Muscle of leg (tissue), 11 donors: ENCODE data around the gene PGLYRP3. TPM values are rescaled to one million over a fixed set of nuclear protein-coding genes. Genes with fewer than 3 reads are reported as not detected.

ENCODE experiments used
- DNase-seq: peaks from one replicate; pipeline ENCODE4 v3.0.0; 2013
- H3K27ac ChIP-seq: one replicate; pipeline ENCODE4 v1.5.1; 2013; ENCODE audit warnings: mild to moderate bottlenecking, low read length, control low read depth
- H3K27me3 ChIP-seq: one replicate; pipeline ENCODE4 v1.6.1; 2013; ENCODE audit warnings: low read length; ENCODE audit not compliant: control insufficient read depth, insufficient read depth
- H3K36me3 ChIP-seq: one replicate; pipeline ENCODE4 v1.6.1; 2013; ENCODE audit warnings: low read length; ENCODE audit not compliant: control insufficient read depth, insufficient read depth
- H3K4me1 ChIP-seq: one replicate; pipeline ENCODE4 v1.6.1; 2013; ENCODE audit warnings: low read length; ENCODE audit not compliant: control insufficient read depth, insufficient read depth
- H3K4me3 ChIP-seq: one replicate; pipeline ENCODE4 v1.5.1; 2013; ENCODE audit warnings: low read length, control low read depth
- H3K9me3 ChIP-seq: replicated peaks from 2 replicates; pipeline ENCODE4 v1.6.1; 2013; ENCODE audit warnings: low read depth, low read length; ENCODE audit not compliant: control insufficient read depth
- whole genome bisulfite sequencing: methylation state at CpG from one replicate; pipeline ENCODE4 v1.1.5; 2013; ENCODE audit warnings: missing lambda C conversion rate; ENCODE audit not compliant: insufficient coverage; 5-methylcytosine and 5-hydroxymethylcytosine counted together
- polyA plus RNA-seq, 8 donors: library from polyadenylated mRNA; unstranded; fragments of 120-200 nt; gene quantifications; one replicate each; pipeline versions ENCODE4 v1.2.1 to v1.2.3, GENCODE V29; 2013; ENCODE audit warnings: inconsistent platforms in 1 of 8, low replicate concordance in 1 of 8; ENCODE audit not compliant: insufficient read length in 8 of 8, insufficient read depth in 1 of 8
- total RNA-seq: library from RNA; stranded (reverse); fragments of 120-200 nt; gene quantifications from one replicate; pipeline ENCODE4 v1.2.4, GENCODE V29; 2013

Gene PGLYRP3
- total and polyA plus RNA-seq, 9 donors = 0.56 TPM; not detected in 8

- H3K4me3 ChIP-seq = no peak overlapping the region
- WGBS = 75% methylated on average over 17 of the region's 25 CpGs
- no peaks in the 10 kb centered on the region for H3K9me3 ChIP-seq
- H3K36me3 ChIP-seq = no peaks in the 10 kb centered on the region
- H3K27me3 ChIP-seq = peaks cover 2% of the 10 kb centered on the region
- no peak for DNase-seq
- H3K4me1 ChIP-seq = no peaks in the 10 kb centered on the region
- H3K27ac ChIP-seq = no peak overlapping the region
These were observed 19.8 kb downstream of the PGLYRP3 start for GRCh38 chr1:153292740-153293479.

GRCh38 chr1:153292185-153292584 is 20.6 kb downstream of the PGLYRP3 start:
- Histone ChIP-seq H3K27ac (no peak overlapping the region), H3K4me3 (no peak overlapping the region), H3K9me3 (no peaks in the 10 kb centered on the region), H3K36me3 (no peaks in the 10 kb centered on the region), H3K4me1 (no peaks in the 10 kb centered on the region), H3K27me3 (peaks cover 2% of the 10 kb centered on the region)
- DNase-seq = no peak
- 22% methylated on average over 4 of the region's 8 CpGs for WGBS

DNA sequence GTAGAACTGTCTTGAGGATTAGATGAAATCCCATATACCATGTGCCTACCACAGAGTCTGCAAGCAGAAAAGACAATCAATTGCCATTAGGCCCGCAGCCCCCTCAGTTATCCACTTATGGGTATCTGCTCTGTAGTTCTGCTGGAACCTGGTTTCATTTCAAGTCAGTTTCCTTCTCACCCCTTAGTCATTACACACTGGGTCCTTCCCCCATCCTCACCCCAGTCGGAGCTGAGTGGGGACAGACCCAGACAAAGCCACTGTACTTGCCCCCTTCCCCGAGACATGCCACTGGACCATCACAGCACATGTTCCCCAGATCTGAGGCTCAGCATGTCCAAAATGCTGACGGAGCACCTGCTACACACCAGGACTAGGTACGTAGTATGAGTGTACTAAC is 21.2 kb downstream of the PGLYRP3 start:
- Histone ChIP-seq H3K36me3 (no peaks in the 10 kb centered on the region), H3K4me3 (no peak overlapping the region), H3K27me3 (peaks cover 2% of the 10 kb centered on the region), H3K27ac (no peak overlapping the region), H3K9me3 (no peaks in the 10 kb centered on the region), H3K4me1 (no peaks in the 10 kb centered on the region)
- no peak for DNase-seq
- 100% methylated on average over 1 of the region's 5 CpGs for WGBS

DNA sequence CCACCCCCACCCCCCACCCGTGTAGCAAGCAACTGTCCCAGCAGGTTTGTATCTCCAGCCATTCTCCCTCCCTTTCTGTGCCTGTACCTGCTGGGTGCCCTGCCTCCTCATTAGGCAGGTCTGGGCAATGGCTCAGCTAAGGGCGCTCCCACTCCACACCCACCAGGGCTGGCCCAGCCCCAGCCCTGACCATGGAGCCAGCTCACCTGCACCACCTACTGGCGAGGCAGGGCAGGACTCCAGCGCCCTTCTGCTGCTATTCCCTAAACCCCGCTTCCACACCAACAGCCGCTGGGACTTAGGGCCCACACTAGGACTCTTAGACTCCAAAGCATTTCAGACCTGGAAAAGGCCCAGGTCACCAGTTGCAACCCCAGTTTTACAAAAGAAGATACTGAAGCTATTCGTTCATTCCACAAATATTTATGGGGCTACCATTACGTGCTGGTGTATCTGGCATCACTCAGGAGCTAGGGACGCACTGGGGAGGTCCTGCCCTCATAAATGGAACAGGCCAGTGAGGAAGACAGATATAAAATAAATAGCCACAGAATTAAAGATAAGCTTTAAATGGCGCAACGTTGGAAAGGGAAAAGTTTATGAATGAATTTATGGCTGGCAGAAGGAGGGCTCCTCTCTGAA is 24.0 kb downstream of the PGLYRP3 start:
- Histone ChIP-seq H3K4me3 (no peak overlapping the region), H3K4me1 (no peaks in the 10 kb centered on the region), H3K27ac (no peak overlapping the region), H3K9me3 (no peaks in the 10 kb centered on the region), H3K27me3 (peaks cover 2% of the 10 kb centered on the region), H3K36me3 (no peaks in the 10 kb centered on the region)
- DNase-seq = no peak
- 51% methylated on average over 4 of the region's 11 CpGs for WGBS

DNA sequence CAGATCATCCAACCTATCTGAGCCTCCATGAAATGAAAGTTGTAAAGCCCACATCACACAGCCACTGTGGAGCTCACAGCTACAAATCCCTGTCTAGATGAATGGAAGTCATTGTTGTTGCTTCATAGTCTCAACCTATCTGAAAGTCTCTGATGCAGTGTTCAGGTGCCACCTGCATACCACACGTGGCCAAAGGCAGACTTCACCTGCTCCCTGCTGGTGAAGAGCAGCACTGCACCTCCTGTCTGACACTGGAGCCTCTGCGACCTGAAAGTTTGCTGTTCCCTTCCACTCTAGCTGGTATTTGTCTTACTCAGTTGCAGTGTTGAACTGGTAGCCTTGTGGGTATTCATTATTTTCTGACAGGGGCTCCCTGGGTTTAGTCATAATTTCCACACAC is 34.9 kb downstream of the PGLYRP3 start:
- Histone ChIP-seq H3K36me3 (no peaks in the 10 kb centered on the region), H3K9me3 (no peaks in the 10 kb centered on the region), H3K4me1 (no peaks in the 10 kb centered on the region), H3K4me3 (no peak overlapping the region), H3K27me3 (peaks cover 4% of the 10 kb centered on the region), H3K27ac (no peak overlapping the region)
- DNase-seq = no peak
- WGBS = 0% methylated on average over 1 of the region's 2 CpGs

DNA sequence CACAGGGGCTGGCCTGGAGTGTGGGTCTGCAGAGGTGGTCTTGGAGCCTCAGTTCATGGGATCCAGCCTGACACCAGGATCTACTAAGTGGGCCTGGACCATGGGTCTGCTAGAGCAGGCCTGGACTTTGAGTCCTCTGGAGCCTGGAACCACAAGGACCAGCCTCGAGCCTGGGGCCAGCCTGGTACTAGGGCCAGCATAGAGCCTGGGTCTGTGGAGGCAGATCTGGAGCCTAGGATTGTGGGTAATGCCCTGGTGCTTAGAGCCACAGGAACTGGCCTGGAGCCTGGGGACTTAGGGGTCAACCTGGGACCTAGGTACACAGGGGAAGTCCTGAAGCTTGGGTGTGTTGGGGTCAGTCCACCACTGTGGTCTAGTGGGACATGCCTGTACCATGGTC is 40.6 kb downstream of the PGLYRP3 start:
- Histone ChIP-seq H3K9me3 (no peaks in the 10 kb centered on the region), H3K4me3 (no peak overlapping the region), H3K27me3 (peaks cover 4% of the 10 kb centered on the region), H3K27ac (no peak overlapping the region), H3K36me3 (no peaks in the 10 kb centered on the region), H3K4me1 (no peaks in the 10 kb centered on the region)
- 69% methylated on average over 1 of the region's 1 CpG for WGBS
- DNase-seq = no peak

- peaks cover 4% of the 10 kb centered on the region for H3K27me3 ChIP-seq
These were observed 41.0 kb downstream of the PGLYRP3 start for GRCh38 chr1:153271711-153272110.

DNA sequence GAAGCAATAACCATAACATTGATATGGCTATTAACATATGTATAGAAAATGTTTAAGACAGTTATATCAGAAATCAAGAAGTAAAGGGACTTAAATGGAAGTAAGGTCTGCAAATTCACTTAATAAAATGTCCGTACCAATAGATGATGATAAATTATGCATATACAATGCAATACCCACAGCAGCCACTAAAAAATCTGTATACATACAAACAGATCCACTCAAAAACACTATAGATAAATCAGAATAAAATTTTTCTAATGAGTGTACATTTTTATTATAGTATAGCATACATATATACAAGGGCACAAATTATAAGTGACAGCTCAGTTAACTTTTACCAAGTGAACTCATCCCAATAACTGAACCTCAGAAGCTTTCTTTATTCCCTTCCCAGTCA is 47.3 kb downstream of the PGLYRP3 start:
- no peak overlapping the region for H3K4me3 ChIP-seq
- peaks cover 27% of the 10 kb centered on the region for H3K27me3 ChIP-seq
- no peak for DNase-seq
- peaks cover 8% of the 10 kb centered on the region for H3K4me1 ChIP-seq
- no peak overlapping the region for H3K27ac ChIP-seq
- H3K36me3 ChIP-seq = no peaks in the 10 kb centered on the region
- WGBS = no CpG with 5 or more reads among the region's 1 CpG
- H3K9me3 ChIP-seq = no peaks in the 10 kb centered on the region

More at GRCh38 chr1:153271711-153272110, 41.0 kb downstream of the PGLYRP3 start:
- no peaks in the 10 kb centered on the region for H3K36me3 ChIP-seq
- no peak overlapping the region for H3K27ac ChIP-seq
- H3K4me1 ChIP-seq = no peaks in the 10 kb centered on the region
- no CpG with 5 or more reads among the region's 1 CpG for WGBS
- H3K9me3 ChIP-seq = no peaks in the 10 kb centered on the region
- no peak for DNase-seq
- no peak overlapping the region for H3K4me3 ChIP-seq

DNA sequence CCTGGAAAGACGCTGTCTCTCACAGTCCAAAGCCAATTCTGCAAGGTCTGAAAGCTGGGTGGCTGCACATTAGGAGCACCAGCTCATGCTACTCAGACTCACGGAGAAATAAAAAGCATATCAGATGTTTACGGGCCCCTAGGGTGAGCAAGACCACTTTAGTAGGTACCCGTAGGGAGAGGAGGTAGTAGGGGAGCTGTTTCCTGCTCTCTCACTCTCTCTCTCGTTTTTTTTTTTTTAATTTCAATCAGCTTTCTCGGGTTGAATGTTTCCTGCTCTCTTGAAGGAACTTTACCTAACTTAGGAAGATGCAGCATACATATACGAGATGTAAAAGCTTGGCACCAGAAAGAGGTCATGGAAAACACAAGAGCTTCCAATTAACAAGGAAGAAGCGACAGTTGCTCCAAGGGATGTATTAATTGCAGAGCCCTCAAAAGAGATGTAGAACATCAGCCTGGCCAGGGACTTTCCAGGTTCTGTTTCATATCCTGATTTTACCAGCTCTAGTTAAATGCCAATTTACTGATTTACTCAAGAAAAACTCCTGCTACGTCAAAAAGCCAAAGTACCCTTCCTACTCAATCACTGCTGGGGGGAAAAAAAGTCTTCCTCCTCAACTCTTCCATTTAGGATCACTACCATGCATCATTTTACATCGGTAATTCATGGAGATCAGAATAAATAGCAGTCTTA is 50.1 kb downstream of the PGLYRP3 start:
- no peak overlapping the region for H3K4me3 ChIP-seq
- H3K4me1 ChIP-seq = peaks cover 8% of the 10 kb centered on the region
- no peak overlapping the region for H3K27ac ChIP-seq
- DNase-seq = no peak
- 73% methylated on average over 2 of the region's 10 CpGs for WGBS
- peaks cover 43% of the 10 kb centered on the region for H3K27me3 ChIP-seq
- no peaks in the 10 kb centered on the region for H3K36me3 ChIP-seq
- H3K9me3 ChIP-seq = no peaks in the 10 kb centered on the region

DNA sequence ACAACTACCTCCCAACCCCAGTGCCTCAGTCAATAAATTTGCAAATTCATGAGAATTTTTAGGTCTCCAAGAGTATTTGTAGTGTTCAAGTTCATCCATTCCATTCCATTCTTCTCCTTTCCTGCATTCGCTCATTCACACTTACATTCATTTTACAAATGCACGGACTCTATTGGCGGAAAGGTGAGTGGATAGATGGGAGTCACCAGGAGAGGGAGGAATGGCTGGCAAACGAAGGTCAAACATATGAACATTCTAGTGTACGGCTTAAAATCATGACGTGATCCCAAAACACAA is 50.7 kb downstream of the PGLYRP3 start:
- Histone ChIP-seq H3K4me1 (peaks cover 8% of the 10 kb centered on the region), H3K4me3 (no peak overlapping the region), H3K27ac (no peak overlapping the region), H3K9me3 (no peaks in the 10 kb centered on the region), H3K27me3 (peaks cover 43% of the 10 kb centered on the region), H3K36me3 (no peaks in the 10 kb centered on the region)
- no CpG with 5 or more reads among the region's 6 CpGs for WGBS
- DNase-seq = no peak
